Measurements from ENCODE around the gene UPK2.

UPK2 gene

DNA sequence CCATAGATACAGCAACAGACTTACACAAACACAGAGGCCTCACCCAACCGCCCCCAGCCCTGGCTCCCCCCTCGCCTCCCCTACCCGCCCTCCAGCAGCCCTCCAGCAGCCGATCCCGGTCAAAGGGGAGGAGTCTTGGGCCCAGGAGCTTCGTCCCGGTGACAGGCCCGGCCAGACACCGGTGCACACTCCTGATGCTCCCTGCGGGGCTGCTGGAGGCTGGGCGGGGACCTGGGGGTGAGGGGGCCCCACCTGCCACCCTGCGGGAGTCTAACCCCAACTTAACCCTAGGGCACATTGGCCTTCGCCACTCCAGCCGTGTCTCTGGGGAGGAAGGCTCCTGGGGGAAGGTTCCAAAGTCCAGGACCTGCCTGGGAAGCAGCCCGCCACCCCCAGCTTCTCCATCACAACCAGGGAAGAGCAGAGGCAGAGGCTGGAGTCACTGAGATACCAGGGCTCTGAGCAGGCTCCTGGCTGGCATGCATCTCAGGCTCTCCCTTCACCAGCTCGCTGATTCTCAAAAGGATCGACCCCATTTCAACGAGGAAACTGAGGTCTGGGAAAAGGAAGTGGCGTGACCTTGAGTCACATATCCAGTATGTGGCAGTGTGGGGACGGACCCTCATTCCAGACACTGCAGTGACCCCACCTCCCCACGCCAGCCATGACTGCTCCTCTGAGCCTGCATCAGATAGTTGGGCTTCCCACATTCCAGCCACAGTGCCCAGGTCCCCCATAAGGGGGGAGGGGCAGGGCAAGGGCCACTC is 44.8 kb upstream of the UPK2 start:
- FAIRE-seq (no peak), DNase-seq (ENCODE audit: insufficient read length, low spot score) (no peak)
- TF ChIP-seq, protein P1, sequence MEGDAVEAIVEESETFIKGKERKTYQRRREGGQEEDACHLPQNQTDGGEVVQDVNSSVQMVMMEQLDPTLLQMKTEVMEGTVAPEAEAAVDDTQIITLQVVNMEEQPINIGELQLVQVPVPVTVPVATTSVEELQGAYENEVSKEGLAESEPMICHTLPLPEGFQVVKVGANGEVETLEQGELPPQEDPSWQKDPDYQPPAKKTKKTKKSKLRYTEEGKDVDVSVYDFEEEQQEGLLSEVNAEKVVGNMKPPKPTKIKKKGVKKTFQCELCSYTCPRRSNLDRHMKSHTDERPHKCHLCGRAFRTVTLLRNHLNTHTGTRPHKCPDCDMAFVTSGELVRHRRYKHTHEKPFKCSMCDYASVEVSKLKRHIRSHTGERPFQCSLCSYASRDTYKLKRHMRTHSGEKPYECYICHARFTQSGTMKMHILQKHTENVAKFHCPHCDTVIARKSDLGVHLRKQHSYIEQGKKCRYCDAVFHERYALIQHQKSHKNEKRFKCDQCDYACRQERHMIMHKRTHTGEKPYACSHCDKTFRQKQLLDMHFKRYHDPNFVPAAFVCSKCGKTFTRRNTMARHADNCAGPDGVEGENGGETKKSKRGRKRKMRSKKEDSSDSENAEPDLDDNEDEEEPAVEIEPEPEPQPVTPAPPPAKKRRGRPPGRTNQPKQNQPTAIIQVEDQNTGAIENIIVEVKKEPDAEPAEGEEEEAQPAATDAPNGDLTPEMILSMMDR (IDR thresholded peaks at IDR 0.05; ENCODE audit: insufficient read depth, missing control alignments): no peak

GRCh38 chr11:118911880-118912741 is 44.0 kb upstream of the UPK2 start:
- DNase-seq (ENCODE audit: insufficient read length, low spot score): no peak
- TF ChIP-seq, protein P1 (IDR thresholded peaks at IDR 0.05; ENCODE audit: insufficient read depth, missing control alignments): no peak
- no peak for FAIRE-seq

DNA sequence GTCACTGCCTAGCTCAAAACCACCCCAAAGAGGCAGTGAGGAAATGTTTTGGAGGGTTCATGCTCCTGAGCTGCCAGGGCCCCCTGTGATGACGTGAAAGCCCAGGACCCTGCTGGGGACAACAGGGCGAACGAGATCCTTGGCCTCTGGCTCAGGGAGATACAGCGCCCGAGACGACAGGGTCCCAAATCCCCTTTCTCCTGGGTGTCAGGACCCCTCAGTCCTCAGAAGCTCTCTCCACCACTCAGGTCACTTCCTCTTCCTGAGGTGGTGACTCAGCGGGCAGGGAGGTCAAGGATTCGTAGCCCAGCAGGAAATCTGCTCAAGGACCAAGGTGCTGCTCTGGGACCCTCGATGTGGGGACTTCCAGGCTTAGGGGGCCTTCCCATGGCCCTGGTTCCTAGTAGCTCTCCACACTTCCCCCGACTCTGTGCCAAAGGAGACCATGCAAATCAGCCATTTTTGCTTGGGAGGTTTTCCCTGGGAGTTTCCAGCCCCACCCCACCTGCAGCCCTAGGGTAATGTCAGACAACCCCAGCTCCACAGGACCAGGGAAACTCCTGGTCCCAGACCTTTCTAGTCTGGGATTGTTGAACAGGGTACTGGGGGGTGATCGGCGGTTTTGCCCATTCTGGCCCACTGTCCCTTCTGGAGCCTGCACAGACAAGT is 43.2 kb upstream of the UPK2 start:
- TF ChIP-seq, protein P1 (IDR thresholded peaks at IDR 0.05; ENCODE audit: insufficient read depth, missing control alignments): no peak
- DNase-seq (ENCODE audit: insufficient read length, low spot score) (no peak), FAIRE-seq (no peak)

DNA sequence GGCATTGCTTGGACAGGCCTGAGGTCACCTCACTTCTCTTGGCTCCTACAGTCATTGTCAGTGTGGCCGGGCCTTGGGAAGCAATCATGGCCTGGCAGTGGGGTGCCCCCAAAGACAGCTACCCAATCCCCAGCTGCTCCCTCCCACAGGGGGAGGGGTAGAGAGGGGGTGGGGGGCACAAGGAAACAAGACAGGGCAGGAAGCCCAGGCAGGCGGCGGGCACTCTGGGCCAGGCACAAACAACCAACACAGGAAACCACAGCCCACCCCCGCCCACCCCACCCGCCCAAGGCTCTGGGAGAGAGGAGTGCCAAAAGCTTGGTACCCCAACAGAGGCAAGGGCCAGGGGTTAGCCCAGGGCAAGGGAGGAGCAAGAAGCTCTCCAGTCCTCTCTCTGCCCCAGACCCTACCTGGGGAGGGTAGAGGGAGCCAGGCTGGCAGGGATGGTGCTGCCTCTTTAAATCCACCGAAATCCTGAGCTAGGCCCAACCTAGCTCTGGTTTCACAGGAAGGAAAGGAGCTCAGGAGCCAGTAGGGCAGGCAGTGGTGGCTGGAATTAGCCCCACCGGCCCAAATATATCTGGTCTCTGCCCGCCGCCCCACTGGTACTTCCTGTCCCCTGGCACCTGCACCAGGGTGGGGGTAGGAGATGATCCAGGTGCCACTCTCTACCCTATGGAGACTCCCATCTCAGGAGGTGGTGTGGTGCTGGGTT is 42.5 kb upstream of the UPK2 start:
- TF ChIP-seq, protein P1 (IDR thresholded peaks at IDR 0.05; ENCODE audit: insufficient read depth, missing control alignments): no peak
- no peak for FAIRE-seq
- no peak for DNase-seq (ENCODE audit: insufficient read length, low spot score)

DNA sequence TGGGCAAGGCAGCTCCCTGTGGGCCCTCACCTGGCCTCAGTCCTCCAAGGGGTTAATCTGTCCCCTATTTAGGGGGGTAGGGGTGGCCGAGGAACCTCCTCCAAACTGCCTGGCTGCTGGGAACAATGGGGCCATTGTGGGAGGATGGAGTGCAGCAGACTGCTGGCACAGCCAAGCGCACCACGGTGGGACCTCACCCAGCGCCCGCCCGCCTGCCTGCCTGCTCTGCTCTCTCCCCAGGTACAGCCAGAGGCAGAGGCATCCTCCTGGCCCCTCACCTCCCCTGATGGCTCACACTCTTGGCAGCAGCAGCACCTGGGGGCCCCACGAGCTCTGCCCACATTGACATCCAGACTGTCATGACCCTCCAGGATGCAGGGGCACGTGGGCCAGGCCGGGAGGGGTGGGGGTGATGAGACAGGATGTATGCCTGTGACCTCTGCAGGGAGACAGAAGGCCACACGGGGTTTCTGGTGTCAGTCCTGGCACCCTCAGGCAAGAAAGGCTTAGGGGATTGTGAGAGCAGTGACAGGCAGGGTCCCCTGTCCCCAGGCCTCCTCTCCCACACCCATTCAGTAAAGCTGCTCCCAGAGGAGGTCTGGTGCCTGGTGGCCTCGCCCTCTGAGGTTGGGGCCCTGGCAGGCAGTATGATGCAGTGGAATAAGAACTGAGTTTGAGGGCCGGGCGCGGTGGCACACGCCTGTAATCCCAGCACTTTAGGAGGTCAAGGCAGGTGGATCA is 41.8 kb upstream of the UPK2 start:
- FAIRE-seq (no peak), DNase-seq (ENCODE audit: insufficient read length, low spot score) (no peak)
- TF ChIP-seq, protein P1 (IDR thresholded peaks at IDR 0.05; ENCODE audit: insufficient read depth, missing control alignments): no peak

DNA sequence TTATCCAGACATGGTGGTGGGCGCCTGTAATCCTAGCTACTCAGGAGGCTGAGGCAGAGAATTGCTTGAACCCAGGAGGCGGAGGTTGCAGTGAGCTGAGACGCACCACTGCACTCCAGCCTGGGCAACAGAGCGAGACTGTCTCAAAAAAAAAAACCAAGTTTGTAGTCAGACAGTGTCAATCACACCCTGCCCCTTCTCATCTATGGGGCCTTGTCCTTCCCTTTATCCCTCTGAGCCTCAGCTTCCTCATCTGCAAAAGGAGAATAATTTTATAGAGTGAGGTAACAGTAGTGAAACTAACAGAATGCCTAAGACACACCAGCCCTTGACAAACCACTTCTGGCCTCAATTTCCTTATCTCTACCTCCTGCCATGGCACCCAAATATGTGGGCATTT is 41.1 kb upstream of the UPK2 start:
- FAIRE-seq: no peak
- TF ChIP-seq, protein P1 (IDR thresholded peaks at IDR 0.05; ENCODE audit: insufficient read depth, missing control alignments): no peak
- DNase-seq (ENCODE audit: insufficient read length, low spot score): no peak

All from D721Med (cell line).